ENCODE measurements around the gene TRAK1. TPM values are rescaled to one million over a fixed set of nuclear protein-coding genes. Genes with fewer than 3 reads are reported as not detected.
A peak's percentile ranks its signal among the peaks of the same experiment; 100 is the strongest.

The TRAK1 gene
- total and polyA plus RNA-seq, 10 of the 15 experiments (the other 5 are each of a cell fraction or from before 2014, with no cell fraction given) = 6.6 to 46.2 (median 23.7) TPM

GRCh38 chr3:42084586-42084985 is 6.6 kb upstream of the TRAK1 start:
- DNase-seq (ENCODE audit: low read depth, low spot score) = no peak
- FAIRE-seq = no peak
- no peak for TF ChIP-seq WRNIP1 (IDR thresholded peaks at IDR 0.05; ENCODE audit: borderline replicate concordance, low read depth, low read length)
- no peak for TF ChIP-seq CHD4 (IDR thresholded peaks at IDR 0.05)
- TF ChIP-seq RUNX3 (IDR thresholded peaks at IDR 0.05; ENCODE audit: low read length) = no peak
- TF ChIP-seq NR2F1 (conservative IDR thresholded peaks at IDR 0.05) = no peak
- no peak for TF ChIP-seq BRCA1 (IDR thresholded peaks at IDR 0.05; ENCODE audit: low read depth, low read length)
- TF ChIP-seq TARDBP (IDR thresholded peaks at IDR 0.05; ENCODE audit: borderline replicate concordance) = no peak
- no peak for TF ChIP-seq IKZF1 (conservative IDR thresholded peaks at IDR 0.05)
- no peak for TF ChIP-seq BHLHE40 (IDR thresholded peaks at IDR 0.05; ENCODE audit: borderline replicate concordance in 1 of 2, low read depth in 2 of 2, low read length in 1 of 2)
- no peak for TF ChIP-seq HDGF (IDR thresholded peaks at IDR 0.05)
- WGBS (ENCODE audit: insufficient coverage, insufficient replicate concordance, low lambda C conversion rate, missing lambda C conversion rate) = 97% methylated on average over 3 of the region's 3 CpGs
- intact Hi-C loops (cut with micrococcal nuclease; ENCODE audit: unreplicated experiment) = no loop called here
- Histone ChIP-seq H3K79me2 (ENCODE audit: control insufficient read depth, insufficient read depth, low read length) (peaks cover 63% of the 10 kb centered on the region), H3K4me2 (ENCODE audit: control insufficient read depth, insufficient read depth) (no peak overlapping the region), H2AFZ (ENCODE audit: control insufficient read depth, low read depth, low read length) (no peak overlapping the region), H3K4me3 (no peak overlapping the region), H3K36me3 (ENCODE audit: control insufficient read depth in 2 of 2, insufficient read depth in 2 of 2, low read length in 1 of 2) (peaks cover 2 to 11% of the 10 kb centered on the region in 2 experiments; a peak in 3 of 4 replicates), H3K27me3 (replicated peaks in 1 of 2; ENCODE audit: control insufficient read depth in 2 of 2, insufficient read depth in 2 of 2, low read length in 1 of 2) (no peaks in the 10 kb centered on the region), H3K9ac (ENCODE audit: control insufficient read depth, insufficient read depth, low read length) (no peak overlapping the region), H3K9me3 (replicated peaks; ENCODE audit: control insufficient read depth, insufficient read depth, low read length) (no peaks in the 10 kb centered on the region), H3K4me1 (ENCODE audit: control insufficient read depth, insufficient read depth, low read length) (peaks cover 65% of the 10 kb centered on the region), H4K20me1 (ENCODE audit: control insufficient read depth, insufficient read depth) (no peaks in the 10 kb centered on the region), H3K27ac (ENCODE audit: control insufficient read depth, insufficient read depth) (peak overlapping the region; percentile 20; the same call in 1 of the 2 replicates)
- ATAC-seq = no peak
- SMC1A ChIA-PET (ENCODE audit: uncharacterized antibody, unreplicated experiment) = interaction anchor here (0.6 to 5.7 kb wide), 13 partner anchors 7 to 410 kb away, joined by 3 to 28 read pairs (median 4); partner anchors contain the start of gene TRAK1
- BruUV-seq (replicated peaks) = no TSS peak
- in situ Hi-C loops (cut with MboI) = no loop called here
- POLR2A ChIA-PET = interaction anchor here (0.7 to 1.8 kb wide), 5 partner anchors 10 to 70 kb away, joined by 3 to 5 read pairs (median 4); no protein-coding TSS in a partner anchor
- CTCF ChIA-PET = interaction anchor here (1.6 kb wide), 1 partner anchor 15 kb away, joined by 7 read pairs; no protein-coding TSS in a partner anchor
- RAD21 ChIA-PET (ENCODE audit: unreplicated experiment) = interaction anchor here (0.6 to 1.8 kb wide), 3 partner anchors 9 to 60 kb away, joined by 3 to 6 read pairs (median 4); no protein-coding TSS in a partner anchor

All from GM12878 (cell line).